ENCODE data around the gene ACOT7.

- TF ChIP-seq POLR2A (IDR thresholded peaks at IDR 0.05) (no peak), CTCF (IDR thresholded peaks at IDR 0.05 in 8 of 11, conservative IDR thresholded peaks at IDR 0.05 in 3 of 11) (no peak)
Measured at GRCh38 chr1:6421266-6421665, 27.7 kb upstream of the ACOT7 start.
